Keratinocyte (primary cell): Measurements from ENCODE around the gene CDA. TPM values are rescaled to one million over a fixed set of nuclear protein-coding genes. Genes with fewer than 3 reads are reported as not detected.

Experiments
- DNase-seq: peaks from one replicate; pipeline ENCODE4 v3.0.0-alpha.2; 2011; ENCODE audit warnings: low read depth, missing footprints, low spot score
- FAIRE-seq: peaks from 2 replicates; lab custom pipeline; 2011; peaks lifted over from hg19 to GRCh38; lab: Jason Lieb, UNC
- H2AFZ ChIP-seq: 2 replicates; pipeline ENCODE4 v1.6.0; 2012; ENCODE audit warnings: low read length, control low read depth, inconsistent platforms; ENCODE audit not compliant: control insufficient read depth
- H3K27ac ChIP-seq: 2 replicates; pipeline ENCODE4 v1.5.1; 2011; ENCODE audit warnings: low read length; ENCODE audit not compliant: control insufficient read depth, insufficient read depth
- H3K27me3 ChIP-seq: 3 replicates; pipeline ENCODE4 v1.6.0; 2011; ENCODE audit warnings: low read length; ENCODE audit not compliant: control insufficient read depth, insufficient read depth; ENCODE audit errors: extremely low read depth
- H3K36me3 ChIP-seq, 2 experiments: 2 replicates in 1 of 2; 3 replicates in 1 of 2; pipeline ENCODE4 v1.5.1; 2011; ENCODE audit warnings: low read length in 2 of 2, mild to moderate bottlenecking in 1 of 2; ENCODE audit not compliant: control insufficient read depth in 2 of 2, insufficient read depth in 2 of 2; ENCODE audit errors: extremely low read depth in 1 of 2
- H3K4me1 ChIP-seq: 3 replicates; pipeline ENCODE4 v1.5.1; 2011; ENCODE audit warnings: low read length; ENCODE audit not compliant: control insufficient read depth, insufficient read depth; ENCODE audit errors: extremely low read depth
- H3K4me2 ChIP-seq: 3 replicates; pipeline ENCODE4 v1.6.0; 2011; ENCODE audit warnings: low read depth, low read length; ENCODE audit not compliant: control insufficient read depth, insufficient read depth; ENCODE audit errors: extremely low read depth
- H3K4me3 ChIP-seq, 3 experiments: fragments of 200-600 bp in 1 of 3; sonication (generic) in 1 of 3; 2 replicates in 2 of 3; 3 replicates in 1 of 3; pipeline ENCODE4 v1.5.1; 2011 to 2016; ENCODE audit warnings: low read length in 3 of 3, mild to moderate bottlenecking in 3 of 3, control low read depth in 2 of 3, inconsistent platforms in 1 of 3, low read depth in 1 of 3, mixed read lengths in 1 of 3, mixed run types in 1 of 3, moderate library complexity in 1 of 3; ENCODE audit not compliant: control insufficient read depth in 2 of 3, insufficient read depth in 2 of 3; ENCODE audit errors: extremely low read depth in 1 of 3
- H3K79me2 ChIP-seq: 2 replicates; pipeline ENCODE4 v1.6.0; 2012; ENCODE audit warnings: low read length; ENCODE audit not compliant: control insufficient read depth, insufficient read depth
- H3K9ac ChIP-seq: 3 replicates; pipeline ENCODE4 v1.6.0; 2011; ENCODE audit warnings: low read length; ENCODE audit not compliant: control insufficient read depth, insufficient read depth; ENCODE audit errors: extremely low read depth
- H3K9me1 ChIP-seq: 3 replicates; pipeline ENCODE4 v1.6.0; 2011; ENCODE audit warnings: low read length; ENCODE audit not compliant: control insufficient read depth, insufficient read depth; ENCODE audit errors: extremely low read depth
- H3K9me3 ChIP-seq: 2 replicates; pipeline ENCODE4 v1.5.1; 2012; ENCODE audit warnings: low read depth, low read length; ENCODE audit not compliant: control insufficient read depth
- H4K20me1 ChIP-seq: 3 replicates; pipeline ENCODE4 v1.6.0; 2011; ENCODE audit warnings: low read length; ENCODE audit not compliant: control insufficient read depth, insufficient read depth; ENCODE audit errors: extremely low read depth
- CTCF ChIP-seq, 3 experiments: IDR thresholded peaks in 1 of 3; conservative IDR thresholded peaks in 1 of 3; optimal IDR thresholded peaks in 1 of 3; 2 replicates in 2 of 3; 3 replicates in 1 of 3; pipeline versions ENCODE3 to v1.5.1; 2011; ENCODE audit warnings: low read length in 3 of 3, mild to moderate bottlenecking in 3 of 3, moderate library complexity in 2 of 3, control low read depth in 1 of 3, inconsistent platforms in 1 of 3; ENCODE audit not compliant: insufficient read depth in 2 of 3; ENCODE audit errors: extremely low read depth in 1 of 3
- EZH2 ChIP-seq: IDR thresholded peaks from one replicate; pipeline ENCODE4 v1.6.1; 2012; ENCODE audit warnings: inconsistent platforms, mild to moderate bottlenecking, low read length, moderate library complexity
- dilution Hi-C: fragments of 300-500 bp; cut with MboI; formaldehyde crosslinking; loops from one replicate; pipeline ENCODE4 v1.7.0; 2020; ENCODE audit warnings: low sequenced_read_pairs; ENCODE audit not compliant: extremely low pct_ligation_motif_present
- polyA plus RNA-seq, 5 experiments: library from polyadenylated mRNA; depleted of rRNA in 3 of 5; stranded (reverse) in 3 of 5; stranded (forward) in 1 of 5; unstranded in 1 of 5; fragments of >200 nt; gene quantifications; 1 replicate in 1 of 5; 2 replicates in 3 of 5; 3 replicates in 1 of 5; pipeline versions ENCODE4 v1.2.1 to v1.2.3, GENCODE V29; 2011 to 2012; ENCODE audit warnings: missing spikeins in 2 of 5, low read depth in 1 of 5, low replicate concordance in 1 of 5

CDA gene
- polyA plus RNA-seq, 1 donor (not counting 4 experiments of a cell fraction or from before 2014, with no cell fraction given): 44.9 TPM

- no peaks in the 10 kb centered on the region for H3K4me1 ChIP-seq
- no peak overlapping the region for H2AFZ ChIP-seq
- H3K27ac ChIP-seq: no peak overlapping the region
- H3K27me3 ChIP-seq: no peaks in the 10 kb centered on the region
- no peaks in the 10 kb centered on the region for H3K79me2 ChIP-seq
- TF ChIP-seq EZH2 (no peak), CTCF (optimal IDR thresholded peaks at IDR 0.05 in 1 of 3, IDR thresholded peaks at IDR 0.05 in 1 of 3, conservative IDR thresholded peaks at IDR 0.05 in 1 of 3; ENCODE audit: extremely low read depth in 1 of 3, insufficient read depth in 2 of 3, low read length in 3 of 3) (no peak)
- no peaks in the 10 kb centered on the region for H3K9me1 ChIP-seq
- H4K20me1 ChIP-seq: no peaks in the 10 kb centered on the region
- no peak overlapping the region for H3K4me2 ChIP-seq
- dilution Hi-C loops: no loop called here
- peaks cover 0 to 8% of the 10 kb centered on the region in 2 experiments for H3K36me3 ChIP-seq
- DNase-seq (no peak), FAIRE-seq (no peak)
- H3K4me3 ChIP-seq: no peak overlapping the region
- no peaks in the 10 kb centered on the region for H3K9me3 ChIP-seq
- no peak overlapping the region for H3K9ac ChIP-seq
Observed at GRCh38 chr1:20619999-20620398, 31.1 kb downstream of the CDA start.

GRCh38 chr1:20621012-20621411 is 32.1 kb downstream of the CDA start:
- Histone ChIP-seq H3K27me3 (no peaks in the 10 kb centered on the region), H2AFZ (no peak overlapping the region), H3K36me3 (peaks cover 0 to 6% of the 10 kb centered on the region in 2 experiments), H3K9me3 (no peaks in the 10 kb centered on the region), H3K4me3 (no peak overlapping the region), H3K79me2 (no peaks in the 10 kb centered on the region), H3K27ac (no peak overlapping the region), H3K9ac (no peak overlapping the region), H4K20me1 (no peaks in the 10 kb centered on the region), H3K4me2 (no peak overlapping the region), H3K9me1 (no peaks in the 10 kb centered on the region), H3K4me1 (no peaks in the 10 kb centered on the region)
- no peak for FAIRE-seq
- dilution Hi-C loops: no loop called here
- DNase-seq: no peak
- TF ChIP-seq EZH2: no peak
- no peak for TF ChIP-seq CTCF (optimal IDR thresholded peaks at IDR 0.05 in 1 of 3, IDR thresholded peaks at IDR 0.05 in 1 of 3, conservative IDR thresholded peaks at IDR 0.05 in 1 of 3; ENCODE audit: extremely low read depth in 1 of 3, insufficient read depth in 2 of 3, low read length in 3 of 3)
